HG03521 (cell line): ENCODE measurements around the gene COL19A1.

Experiments
- ATAC-seq: cut with Tn5 transposase; IDR thresholded peaks from one replicate; pipeline ENCODE4 v1.9.1; 2021; ENCODE audit warnings: mild to moderate bottlenecking, moderate library complexity; ENCODE audit not compliant: unreplicated experiment

Gene COL19A1

GRCh38 chr6:70160276-70160675 is 293.9 kb downstream of the COL19A1 start:
- no peak for ATAC-seq

GRCh38 chr6:70162972-70163371 is 296.6 kb downstream of the COL19A1 start:
- no peak for ATAC-seq

GRCh38 chr6:70163795-70164194 is 297.4 kb downstream of the COL19A1 start:
- no peak for ATAC-seq

- ATAC-seq: no peak
These were observed 298.2 kb downstream of the COL19A1 start for GRCh38 chr6:70164556-70164955.

GRCh38 chr6:70166088-70166958 is 300.0 kb downstream of the COL19A1 start:
- peak; percentile 91 for ATAC-seq

- ATAC-seq: no peak
These were observed 302.5 kb downstream of the COL19A1 start for GRCh38 chr6:70168681-70169377.

GRCh38 chr6:70171236-70171635 is 304.9 kb downstream of the COL19A1 start:
- ATAC-seq: no peak

GRCh38 chr6:70172252-70172651 is 305.9 kb downstream of the COL19A1 start:
- ATAC-seq: no peak

GRCh38 chr6:70175770-70176169 is 309.4 kb downstream of the COL19A1 start:
- no peak for ATAC-seq

GRCh38 chr6:70176842-70177550 is 310.6 kb downstream of the COL19A1 start:
- no peak for ATAC-seq

GRCh38 chr6:70180183-70180900 is 314.0 kb downstream of the COL19A1 start:
- ATAC-seq: no peak

GRCh38 chr6:70180901-70181599 is 314.7 kb downstream of the COL19A1 start:
- no peak for ATAC-seq

GRCh38 chr6:70183538-70183937 is 317.2 kb downstream of the COL19A1 start:
- no peak for ATAC-seq

- no peak for ATAC-seq
These were observed 318.4 kb downstream of the COL19A1 start for GRCh38 chr6:70184723-70185122.

- no peak for ATAC-seq
These were observed 320.1 kb downstream of the COL19A1 start for GRCh38 chr6:70186461-70186860.

- no peak for ATAC-seq
These were observed 321.8 kb downstream of the COL19A1 start for GRCh38 chr6:70188202-70188601.

- no peak for ATAC-seq
These were observed 328.1 kb downstream of the COL19A1 start for GRCh38 chr6:70194421-70194820.

GRCh38 chr6:70196531-70196930 is 330.2 kb downstream of the COL19A1 start:
- ATAC-seq: no peak

- no peak for ATAC-seq
These were observed 332.4 kb downstream of the COL19A1 start for GRCh38 chr6:70198785-70199184.

- no peak for ATAC-seq
These were observed 342.0 kb downstream of the COL19A1 start for GRCh38 chr6:70208235-70208790.
